PC-9 (cell line): Measurements from ENCODE around the gene ITSN2. TPM values are rescaled to one million over a fixed set of nuclear protein-coding genes. Genes with fewer than 3 reads are reported as not detected.

Source experiments
- BruUV-seq: library from RNA; stranded (reverse); fragments of 400-500 nt; replicated peaks from 2 replicates; lab custom pipeline; 2021; lab: Mats Ljungman, UMichigan
- CTCF ChIA-PET: fragments of 300-600 bp; sonication (Branson Sonifier 250); formaldehyde crosslinking; loops from one replicate; lab custom pipeline; 2022; ENCODE audit warnings: antibody characterized with exemption; lab: Charles Lee
- POLR2A ChIA-PET: fragments of 300-600 bp; sonication (Branson Sonifier 250); formaldehyde crosslinking; loops from one replicate; lab custom pipeline; 2022; ENCODE audit warnings: antibody characterized with exemption; ENCODE audit not compliant: unreplicated experiment; lab: Charles Lee
- DNase-seq, 2 experiments: peaks; one replicate each; pipeline versions ENCODE4 v3.0.0 to v3.0.0-alpha.2; 2015 to 2022; ENCODE audit warnings: mixed read lengths in 1 of 2
- H2AFZ ChIP-seq: fragments of 200-600 bp; sonication (generic); 2 replicates; pipeline ENCODE4 v1.8.1; 2017; ENCODE audit warnings: antibody characterized with exemption
- H3F3A ChIP-seq: fragments of 200-600 bp; sonication (generic); 2 replicates; pipeline ENCODE4 v1.8.1; 2017; ENCODE audit warnings: antibody characterized with exemption, mild to moderate bottlenecking, low read depth; ENCODE audit not compliant: insufficient read depth
- H3K27ac ChIP-seq: fragments of 200-600 bp; sonication (generic); 2 replicates; pipeline ENCODE4 v1.6.1; 2016; ENCODE audit warnings: mixed run types
- H3K27me3 ChIP-seq: fragments of 200-600 bp; sonication (generic); 2 replicates; pipeline ENCODE4 v1.6.1; 2016; ENCODE audit warnings: low read depth, mixed run types; ENCODE audit not compliant: insufficient read depth
- H3K36me3 ChIP-seq: fragments of 200-600 bp; sonication (generic); 2 replicates; pipeline ENCODE4 v1.6.1; 2016; ENCODE audit warnings: low read depth, mixed run types
- H3K4me1 ChIP-seq: fragments of 200-600 bp; sonication (generic); replicated peaks from 2 replicates; pipeline ENCODE4 v1.6.1; 2016; ENCODE audit warnings: mixed run types; ENCODE audit not compliant: insufficient read depth
- H3K4me2 ChIP-seq: fragments of 200-600 bp; sonication (generic); 2 replicates; pipeline ENCODE4 v1.6.1; 2017; ENCODE audit warnings: mixed run types
- H3K4me3 ChIP-seq: fragments of 200-600 bp; sonication (generic); 2 replicates; pipeline ENCODE4 v1.6.1; 2016; ENCODE audit warnings: mixed run types
- H3K79me2 ChIP-seq: fragments of 200-600 bp; sonication (generic); 2 replicates; pipeline ENCODE4 v1.6.1; 2017; ENCODE audit warnings: low read depth, mixed run types
- H3K9me2 ChIP-seq: fragments of 200-600 bp; sonication (generic); 2 replicates; pipeline ENCODE4 v1.8.1; 2017; ENCODE audit warnings: mild to moderate bottlenecking; ENCODE audit not compliant: insufficient read depth
- H3K9me3 ChIP-seq: fragments of 200-600 bp; sonication (generic); 2 replicates; pipeline ENCODE4 v1.8.1; 2016; ENCODE audit warnings: low read depth; ENCODE audit not compliant: insufficient read depth
- H4K20me1 ChIP-seq: fragments of 200-600 bp; sonication (generic); 2 replicates; pipeline ENCODE4 v1.8.1; 2017; ENCODE audit not compliant: insufficient read depth
- CTCF ChIP-seq: fragments of 200-600 bp; sonication (generic); conservative IDR thresholded peaks from 2 replicates; pipeline ENCODE4 v1.6.1; 2017; ENCODE audit warnings: mixed run types, antibody characterized with exemption, mild to moderate bottlenecking, moderate library complexity
- EZH2 ChIP-seq: fragments of 200-600 bp; sonication (generic); IDR thresholded peaks from 2 replicates; pipeline ENCODE4 v1.8.0; 2017; ENCODE audit warnings: antibody characterized with exemption, low read depth
- intact Hi-C: fragments of 100-400 bp; cut with micrococcal nuclease; formaldehyde crosslinking; loops from one replicate; pipeline ENCODE4 v1.10.0; 2022; ENCODE audit not compliant: unreplicated experiment
- total RNA-seq: library from RNA; stranded (reverse); gene quantifications from 2 replicates; pipeline ENCODE4 v1.2.3, GENCODE V29; 2021

The ITSN2 gene
- total RNA-seq, 1 experiment from 2014 or later: 28.4 TPM

- Histone ChIP-seq H3K27ac (no peak overlapping the region), H3K9me2 (no peaks in the 10 kb centered on the region), H4K20me1 (no peaks in the 10 kb centered on the region), H3K27me3 (no peaks in the 10 kb centered on the region), H3K4me1 (no peaks in the 10 kb centered on the region), H3K4me2 (no peak overlapping the region), H3K4me3 (no peak overlapping the region), H3F3A (no peaks in the 10 kb centered on the region), H3K79me2 (no peaks in the 10 kb centered on the region), H3K9me3 (no peaks in the 10 kb centered on the region), H3K36me3 (0 out of 2 replicates have a peak, but pooled peaks cover 2% of the 10 kb centered on the region), H2AFZ (no peak overlapping the region)
- no TSS peak for BruUV-seq
- intact Hi-C loops: no loop called here
- ChIA-PET POLR2A (no interaction called here), CTCF (no interaction called here)
- TF ChIP-seq EZH2: no peak
- TF ChIP-seq CTCF: no peak
- no peak for DNase-seq
These were observed 79.7 kb downstream of the ITSN2 start for GRCh38 chr2:24280645-24281044.

GRCh38 chr2:24280161-24280560 is 80.2 kb downstream of the ITSN2 start:
- CTCF ChIA-PET: no interaction called here
- no TSS peak for BruUV-seq
- Histone ChIP-seq H3K9me3 (no peaks in the 10 kb centered on the region), H4K20me1 (no peaks in the 10 kb centered on the region), H3F3A (no peaks in the 10 kb centered on the region), H3K4me2 (no peak overlapping the region), H2AFZ (no peak overlapping the region), H3K27ac (no peak overlapping the region), H3K36me3 (no peaks in the 10 kb centered on the region), H3K9me2 (no peaks in the 10 kb centered on the region), H3K79me2 (no peaks in the 10 kb centered on the region), H3K4me1 (no peaks in the 10 kb centered on the region), H3K27me3 (no peaks in the 10 kb centered on the region), H3K4me3 (no peak overlapping the region)
- TF ChIP-seq EZH2 (no peak), CTCF (no peak)
- POLR2A ChIA-PET: no interaction called here
- DNase-seq: no peak
- intact Hi-C loops: no loop called here

- Histone ChIP-seq H3K9me3 (no peaks in the 10 kb centered on the region), H3K27ac (no peak overlapping the region), H3K79me2 (no peaks in the 10 kb centered on the region), H3K36me3 (no peaks in the 10 kb centered on the region), H2AFZ (no peak overlapping the region), H3K4me3 (no peak overlapping the region), H3F3A (no peaks in the 10 kb centered on the region), H3K4me1 (peaks cover 7% of the 10 kb centered on the region), H3K27me3 (no peaks in the 10 kb centered on the region), H4K20me1 (no peaks in the 10 kb centered on the region), H3K9me2 (no peaks in the 10 kb centered on the region), H3K4me2 (no peak overlapping the region)
- CTCF ChIA-PET: no interaction called here
- TF ChIP-seq CTCF: no peak
- intact Hi-C loops: no loop called here
- DNase-seq: no peak
- POLR2A ChIA-PET: interaction anchor here (0.5 kb wide), 1 partner anchor 586 kb away, joined by 4 read pairs; no protein-coding TSS in a partner anchor
- no TSS peak for BruUV-seq
These were observed 83.9 kb downstream of the ITSN2 start for GRCh38 chr2:24276349-24276899.
